ENCODE measurements around the gene TMTC2. TPM values are rescaled to one million over a fixed set of nuclear protein-coding genes. Genes with fewer than 3 reads are reported as not detected.

The TMTC2 gene
- total and polyA plus RNA-seq, 10 of the 15 experiments (the other 5 are each of a cell fraction or from before 2014, with no cell fraction given) = 0.14 to 9.7 (median 1.2) TPM

DNA sequence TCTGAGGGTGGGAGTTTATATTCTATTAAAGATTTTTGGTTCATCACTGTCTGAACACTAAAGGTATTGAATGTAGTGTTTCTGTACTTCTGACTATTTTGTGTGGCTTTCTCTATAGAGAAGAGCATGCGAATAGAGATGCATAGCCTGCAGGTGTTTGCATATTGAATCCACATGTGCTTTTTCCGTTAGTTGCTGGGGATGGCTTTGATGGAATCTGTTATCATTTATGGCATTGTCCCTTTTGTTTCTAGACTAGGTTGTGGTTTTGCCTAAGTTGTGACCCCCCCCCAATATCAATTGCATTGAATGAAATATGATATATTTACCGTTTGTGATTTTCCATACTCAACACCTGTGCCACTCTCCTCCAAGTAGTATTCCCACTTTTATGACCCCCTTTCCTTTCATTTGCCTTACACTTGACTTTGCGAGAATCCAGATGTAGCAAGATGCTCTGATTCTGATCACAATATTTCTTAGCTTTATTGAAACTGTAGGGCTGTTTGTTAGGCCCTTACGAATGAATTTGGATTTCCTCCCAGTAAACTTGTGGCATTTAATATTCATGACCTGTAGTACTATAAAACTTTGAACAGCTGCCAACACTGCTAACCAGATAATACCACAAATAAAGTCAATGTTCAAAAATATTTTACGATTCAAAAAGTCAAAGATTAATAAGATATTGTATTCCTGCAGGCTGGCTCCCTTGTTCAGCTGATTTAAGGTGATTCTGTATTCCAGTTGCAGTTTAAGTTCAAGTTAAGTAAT is 176.4 kb downstream of the TMTC2 start:
- intact Hi-C loops (cut with micrococcal nuclease; ENCODE audit: unreplicated experiment) = no loop called here
- in situ Hi-C loops (cut with MboI) = no loop called here
- Histone ChIP-seq H3K36me3 (ENCODE audit: control insufficient read depth in 2 of 2, insufficient read depth in 2 of 2, low read length in 1 of 2) (no peaks in the 10 kb centered on the region), H3K4me3 (no peak overlapping the region), H3K4me1 (ENCODE audit: control insufficient read depth, insufficient read depth, low read length) (no peaks in the 10 kb centered on the region), H3K9ac (ENCODE audit: control insufficient read depth, insufficient read depth, low read length) (no peak overlapping the region), H3K4me2 (ENCODE audit: control insufficient read depth, insufficient read depth) (no peak overlapping the region), H4K20me1 (ENCODE audit: control insufficient read depth, insufficient read depth) (no peaks in the 10 kb centered on the region), H3K9me3 (replicated peaks; ENCODE audit: control insufficient read depth, insufficient read depth, low read length) (no peaks in the 10 kb centered on the region), H3K27me3 (replicated peaks in 1 of 2; ENCODE audit: control insufficient read depth in 2 of 2, insufficient read depth in 2 of 2, low read length in 1 of 2) (no peaks in the 10 kb centered on the region), H3K79me2 (ENCODE audit: control insufficient read depth, insufficient read depth, low read length) (no peaks in the 10 kb centered on the region), H3K27ac (ENCODE audit: control insufficient read depth, insufficient read depth) (no peak overlapping the region), H2AFZ (ENCODE audit: control insufficient read depth, low read depth, low read length) (no peak overlapping the region)
- BruUV-seq (replicated peaks) = no TSS peak
- 88% methylated on average over 6 of the region's 6 CpGs for WGBS (ENCODE audit: insufficient coverage, insufficient replicate concordance, low lambda C conversion rate, missing lambda C conversion rate)
- POLR2A ChIA-PET = no interaction called here
- RAD21 ChIA-PET (ENCODE audit: unreplicated experiment) = no interaction called here
- SMC1A ChIA-PET (ENCODE audit: uncharacterized antibody, unreplicated experiment) = interaction anchor here (1.5 kb wide), 1 partner anchor 33 kb away, joined by 3 read pairs; no protein-coding TSS in a partner anchor
- no peak for TF ChIP-seq ZNF622 (IDR thresholded peaks at IDR 0.05)
- TF ChIP-seq SMAD1 (IDR thresholded peaks at IDR 0.05; ENCODE audit: low read depth, partially characterized antibody) = no peak
- no peak for TF ChIP-seq RFX5 (IDR thresholded peaks at IDR 0.05; ENCODE audit: low read depth, low read length)
- no peak for ATAC-seq
- no peak for DNase-seq (ENCODE audit: low read depth, low spot score)
- no peak for FAIRE-seq
- CTCF ChIA-PET = no interaction called here

DNA sequence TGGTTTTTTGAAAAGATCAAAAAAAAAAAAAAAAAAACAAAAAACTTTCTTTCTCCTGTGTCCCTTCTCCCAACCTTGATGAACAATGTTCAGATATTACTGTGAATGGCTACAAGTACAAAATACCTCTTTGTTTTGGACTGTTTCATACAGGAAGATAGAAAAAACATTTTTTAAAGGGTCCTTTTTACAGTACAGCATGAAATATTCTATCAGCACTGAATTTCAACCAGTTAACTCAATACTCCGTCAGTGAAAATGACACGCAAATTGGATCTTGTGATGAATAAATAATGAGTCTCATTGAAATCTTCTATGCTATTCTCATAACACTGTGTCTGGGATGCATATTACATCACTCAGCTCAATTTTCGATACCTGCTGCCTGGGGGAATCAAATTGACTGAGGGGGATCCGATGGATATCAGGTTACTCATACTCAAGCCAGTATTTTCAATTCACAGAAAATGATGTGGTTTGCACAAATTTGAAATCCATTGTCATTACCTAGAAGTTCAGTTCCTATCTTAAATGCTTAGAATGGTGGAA is 179.6 kb downstream of the TMTC2 start:
- intact Hi-C loops (cut with micrococcal nuclease; ENCODE audit: unreplicated experiment) = no loop called here
- TF ChIP-seq, protein P1, sequence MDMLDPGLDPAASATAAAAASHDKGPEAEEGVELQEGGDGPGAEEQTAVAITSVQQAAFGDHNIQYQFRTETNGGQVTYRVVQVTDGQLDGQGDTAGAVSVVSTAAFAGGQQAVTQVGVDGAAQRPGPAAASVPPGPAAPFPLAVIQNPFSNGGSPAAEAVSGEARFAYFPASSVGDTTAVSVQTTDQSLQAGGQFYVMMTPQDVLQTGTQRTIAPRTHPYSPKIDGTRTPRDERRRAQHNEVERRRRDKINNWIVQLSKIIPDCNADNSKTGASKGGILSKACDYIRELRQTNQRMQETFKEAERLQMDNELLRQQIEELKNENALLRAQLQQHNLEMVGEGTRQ (IDR thresholded peaks at IDR 0.05; ENCODE audit: borderline replicate concordance, low read depth, low read length) = no peak
- TF ChIP-seq CBFB (IDR thresholded peaks at IDR 0.05; ENCODE audit: low read depth) = no peak
- no peak for TF ChIP-seq BCL11A (IDR thresholded peaks at IDR 0.05; ENCODE audit: low read depth, low read length)
- TF ChIP-seq, protein P2, sequence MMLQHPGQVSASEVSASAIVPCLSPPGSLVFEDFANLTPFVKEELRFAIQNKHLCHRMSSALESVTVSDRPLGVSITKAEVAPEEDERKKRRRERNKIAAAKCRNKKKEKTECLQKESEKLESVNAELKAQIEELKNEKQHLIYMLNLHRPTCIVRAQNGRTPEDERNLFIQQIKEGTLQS (IDR thresholded peaks at IDR 0.05; ENCODE audit: borderline replicate concordance, extremely low read depth, low read depth, low read length) = no peak
- TF ChIP-seq, protein P3, sequence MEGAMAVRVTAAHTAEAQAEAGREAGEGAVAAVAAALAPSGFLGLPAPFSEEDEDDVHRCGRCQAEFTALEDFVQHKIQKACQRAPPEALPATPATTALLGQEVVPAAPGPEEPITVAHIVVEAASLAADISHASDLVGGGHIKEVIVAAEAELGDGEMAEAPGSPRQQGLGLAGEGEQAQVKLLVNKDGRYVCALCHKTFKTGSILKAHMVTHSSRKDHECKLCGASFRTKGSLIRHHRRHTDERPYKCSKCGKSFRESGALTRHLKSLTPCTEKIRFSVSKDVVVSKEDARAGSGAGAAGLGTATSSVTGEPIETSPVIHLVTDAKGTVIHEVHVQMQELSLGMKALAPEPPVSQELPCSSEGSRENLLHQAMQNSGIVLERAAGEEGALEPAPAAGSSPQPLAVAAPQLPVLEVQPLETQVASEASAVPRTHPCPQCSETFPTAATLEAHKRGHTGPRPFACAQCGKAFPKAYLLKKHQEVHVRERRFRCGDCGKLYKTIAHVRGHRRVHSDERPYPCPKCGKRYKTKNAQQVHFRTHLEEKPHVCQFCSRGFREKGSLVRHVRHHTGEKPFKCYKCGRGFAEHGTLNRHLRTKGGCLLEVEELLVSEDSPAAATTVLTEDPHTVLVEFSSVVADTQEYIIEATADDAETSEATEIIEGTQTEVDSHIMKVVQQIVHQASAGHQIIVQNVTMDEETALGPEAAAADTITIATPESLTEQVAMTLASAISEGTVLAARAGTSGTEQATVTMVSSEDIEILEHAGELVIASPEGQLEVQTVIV (IDR thresholded peaks at IDR 0.05; ENCODE audit: borderline replicate concordance, partially characterized antibody) = no peak
- TF ChIP-seq ZNF217 (IDR thresholded peaks at IDR 0.05) = no peak
- TF ChIP-seq, protein P4, sequence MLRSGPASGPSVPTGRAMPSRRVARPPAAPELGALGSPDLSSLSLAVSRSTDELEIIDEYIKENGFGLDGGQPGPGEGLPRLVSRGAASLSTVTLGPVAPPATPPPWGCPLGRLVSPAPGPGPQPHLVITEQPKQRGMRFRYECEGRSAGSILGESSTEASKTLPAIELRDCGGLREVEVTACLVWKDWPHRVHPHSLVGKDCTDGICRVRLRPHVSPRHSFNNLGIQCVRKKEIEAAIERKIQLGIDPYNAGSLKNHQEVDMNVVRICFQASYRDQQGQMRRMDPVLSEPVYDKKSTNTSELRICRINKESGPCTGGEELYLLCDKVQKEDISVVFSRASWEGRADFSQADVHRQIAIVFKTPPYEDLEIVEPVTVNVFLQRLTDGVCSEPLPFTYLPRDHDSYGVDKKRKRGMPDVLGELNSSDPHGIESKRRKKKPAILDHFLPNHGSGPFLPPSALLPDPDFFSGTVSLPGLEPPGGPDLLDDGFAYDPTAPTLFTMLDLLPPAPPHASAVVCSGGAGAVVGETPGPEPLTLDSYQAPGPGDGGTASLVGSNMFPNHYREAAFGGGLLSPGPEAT (IDR thresholded peaks at IDR 0.05; ENCODE audit: low read depth) = no peak

More for the DNA sequence above, 179.6 kb downstream of the TMTC2 start:
- ChIA-PET POLR2A (interaction anchor here (0.6 kb wide), 1 partner anchor 925 kb away, joined by 5 read pairs; no protein-coding TSS in a partner anchor), SMC1A (ENCODE audit: uncharacterized antibody, unreplicated experiment) (interaction anchor here (0.6 kb wide), 1 partner anchor 283 kb away, joined by 3 read pairs; no protein-coding TSS in a partner anchor), RAD21 (ENCODE audit: unreplicated experiment) (interaction anchor here (0.6 kb wide), 1 partner anchor 1243 kb away, joined by 3 read pairs; no protein-coding TSS in a partner anchor), CTCF (no interaction called here)
- Histone ChIP-seq H2AFZ (ENCODE audit: control insufficient read depth, low read depth, low read length) (no peak overlapping the region), H4K20me1 (ENCODE audit: control insufficient read depth, insufficient read depth) (no peaks in the 10 kb centered on the region), H3K27ac (ENCODE audit: control insufficient read depth, insufficient read depth) (no peak overlapping the region), H3K4me2 (ENCODE audit: control insufficient read depth, insufficient read depth) (no peak overlapping the region), H3K4me3 (no peak overlapping the region), H3K36me3 (ENCODE audit: control insufficient read depth in 2 of 2, insufficient read depth in 2 of 2, low read length in 1 of 2) (no peaks in the 10 kb centered on the region), H3K79me2 (ENCODE audit: control insufficient read depth, insufficient read depth, low read length) (no peaks in the 10 kb centered on the region), H3K9ac (ENCODE audit: control insufficient read depth, insufficient read depth, low read length) (no peak overlapping the region), H3K9me3 (replicated peaks; ENCODE audit: control insufficient read depth, insufficient read depth, low read length) (no peaks in the 10 kb centered on the region), H3K27me3 (replicated peaks in 1 of 2; ENCODE audit: control insufficient read depth in 2 of 2, insufficient read depth in 2 of 2, low read length in 1 of 2) (no peaks in the 10 kb centered on the region), H3K4me1 (ENCODE audit: control insufficient read depth, insufficient read depth, low read length) (no peaks in the 10 kb centered on the region)
- no TSS peak for BruUV-seq (replicated peaks)
- in situ Hi-C loops (cut with MboI) = no loop called here
- ATAC-seq (no peak), DNase-seq (ENCODE audit: low read depth, low spot score) (no peak), FAIRE-seq (no peak)
- 97% methylated on average over 4 of the region's 4 CpGs for WGBS (ENCODE audit: insufficient coverage, insufficient replicate concordance, low lambda C conversion rate, missing lambda C conversion rate)

Data from GM12878 (cell line).